GM10266 (cell line): ENCODE measurements around the gene PATZ1.

Experiments used
- DNase-seq: peaks from one replicate; pipeline ENCODE4 v3.0.0; 2012; ENCODE audit errors: extremely low spot score
- CTCF ChIP-seq: IDR thresholded peaks from 2 replicates; pipeline ENCODE4 v1.5.1; 2012; ENCODE audit warnings: mild to moderate bottlenecking, low read depth; ENCODE audit not compliant: control insufficient read depth, insufficient read depth; ENCODE audit errors: missing control alignments

The PATZ1 gene

DNA sequence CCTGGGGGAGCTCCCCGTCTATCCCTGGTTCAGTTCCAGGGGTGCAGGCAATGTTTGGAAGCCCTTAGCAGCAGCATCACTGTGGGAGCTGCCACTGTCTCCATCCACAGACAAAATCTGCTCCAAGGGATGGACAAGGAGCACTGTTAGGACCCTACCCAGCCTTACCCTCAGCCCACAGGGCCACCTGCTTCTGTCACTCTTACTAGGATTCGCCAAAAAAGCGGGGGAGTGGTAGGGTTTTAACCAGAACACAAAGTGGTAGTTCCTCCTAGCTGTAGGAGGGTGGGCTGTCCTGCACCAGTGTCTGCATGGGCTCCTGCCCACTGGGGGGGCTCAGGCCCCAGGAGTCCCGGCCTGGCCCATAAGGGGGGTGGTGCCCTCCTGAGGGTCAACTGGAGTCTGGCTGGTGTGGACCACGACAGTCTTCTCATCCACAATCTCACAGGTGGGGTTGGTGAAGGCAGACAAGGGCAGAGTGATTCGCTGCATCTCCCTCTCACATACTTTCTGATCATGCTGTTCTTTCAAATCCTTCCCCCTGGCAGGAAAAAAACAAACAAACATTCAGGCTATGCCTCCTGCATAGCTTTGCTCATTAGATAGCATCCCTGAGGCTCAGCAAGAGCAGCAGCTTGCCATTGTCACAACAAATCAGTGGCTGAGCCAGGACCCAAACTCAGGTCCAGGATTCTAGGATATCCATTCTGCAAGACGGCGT lies 63.2 kb downstream of the PATZ1 start:
- no peak for TF ChIP-seq CTCF
- DNase-seq: no peak

DNA sequence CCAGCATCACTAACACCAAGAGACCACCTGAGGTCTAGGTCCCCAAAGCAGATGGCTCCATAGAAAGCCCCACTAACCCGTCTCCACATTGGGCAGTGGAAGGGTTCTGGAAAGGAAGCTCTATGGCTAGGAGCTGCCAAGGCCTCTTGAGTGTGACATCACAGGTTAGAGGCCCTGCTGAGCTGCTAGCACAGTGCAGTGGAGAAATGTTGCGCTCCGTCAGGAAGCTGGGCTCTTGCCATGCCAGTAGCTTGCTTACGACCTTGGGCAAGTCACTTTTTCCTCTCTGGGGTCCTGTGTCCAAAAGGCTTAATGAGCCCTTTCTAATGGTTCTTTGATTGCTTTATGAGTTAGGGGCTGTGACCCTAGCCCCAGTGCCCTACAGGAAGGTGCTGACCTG lies 64.4 kb downstream of the PATZ1 start:
- TF ChIP-seq CTCF: no peak
- DNase-seq: no peak

- DNase-seq: no peak
- no peak for TF ChIP-seq CTCF
These were observed 66.2 kb downstream of the PATZ1 start for GRCh38 chr22:31279821-31280505.

GRCh38 chr22:31279327-31279669 lies 66.8 kb downstream of the PATZ1 start:
- no peak for TF ChIP-seq CTCF
- no peak for DNase-seq

DNA sequence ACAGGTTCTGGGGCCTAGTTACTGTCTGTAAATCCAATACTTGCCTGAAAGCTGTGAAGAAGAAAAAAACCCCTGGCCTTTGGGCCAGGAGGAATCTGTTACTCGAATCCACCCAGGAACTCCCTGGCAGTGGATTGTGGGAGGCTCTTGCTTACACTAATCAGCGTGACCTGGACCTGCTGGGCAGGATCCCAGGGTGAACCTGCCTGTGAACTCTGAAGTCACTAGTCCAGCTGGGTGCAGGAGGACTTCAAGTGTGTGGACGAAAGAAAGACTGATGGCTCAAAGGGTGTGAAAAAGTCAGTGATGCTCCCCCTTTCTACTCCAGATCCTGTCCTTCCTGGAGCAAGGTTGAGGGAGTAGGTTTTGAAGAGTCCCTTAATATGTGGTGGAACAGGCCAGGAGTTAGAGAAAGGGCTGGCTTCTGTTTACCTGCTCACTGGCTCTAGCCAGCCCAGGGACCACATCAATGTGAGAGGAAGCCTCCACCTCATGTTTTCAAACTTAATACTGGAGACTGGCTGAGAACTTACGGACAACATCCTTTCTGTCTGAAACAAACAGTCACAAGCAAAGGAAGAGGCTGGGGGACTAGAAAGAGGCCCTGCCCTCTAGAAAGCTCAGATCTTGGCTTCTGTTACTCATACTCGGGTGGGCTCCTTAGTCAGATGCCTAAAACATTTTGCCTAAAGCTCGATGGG lies 67.4 kb downstream of the PATZ1 start:
- TF ChIP-seq CTCF: no peak
- DNase-seq: no peak

GRCh38 chr22:31278151-31278621 lies 68.0 kb downstream of the PATZ1 start:
- no peak for DNase-seq
- no peak for TF ChIP-seq CTCF

DNA sequence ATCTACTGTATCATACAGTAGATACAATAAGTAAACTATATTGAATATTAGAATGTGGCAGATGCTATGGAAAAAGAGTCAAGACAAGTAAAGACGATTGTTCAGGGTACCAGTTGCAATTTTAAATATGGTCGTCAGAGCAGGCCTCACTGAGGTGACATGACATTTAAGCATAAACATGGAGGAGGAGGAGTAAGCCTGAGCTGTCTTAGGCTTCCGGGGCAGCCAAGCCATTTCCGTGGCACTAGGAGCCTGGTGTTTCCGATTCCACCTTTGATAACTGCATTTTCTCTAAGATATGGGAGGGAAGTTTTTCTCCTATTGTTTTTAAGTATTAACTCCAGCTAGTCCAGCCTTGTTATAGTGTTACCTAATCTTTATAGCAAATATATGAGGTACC lies 68.4 kb downstream of the PATZ1 start:
- DNase-seq: no peak
- no peak for TF ChIP-seq CTCF
